PFSK-1 (cell line): ENCODE measurements around the gene THEM4.

Source experiments
- FOXP2 ChIP-seq: optimal IDR thresholded peaks from 2 replicates; pipeline ENCODE3; 2011; ENCODE audit warnings: borderline replicate concordance, control low read depth, inconsistent platforms; ENCODE audit not compliant: insufficient read depth; ENCODE audit errors: extremely low read length, extremely low read depth
- POLR2AphosphoS5 ChIP-seq: IDR thresholded peaks from 2 replicates; pipeline ENCODE4 v1.6.1; 2012; ENCODE audit warnings: low read depth, mild to moderate bottlenecking, control low read depth, low read length, moderate library complexity
- REST ChIP-seq, 2 experiments: IDR thresholded peaks; 2 replicates each; pipeline versions ENCODE4 v1.6.1 to v1.8.0; 2011 to 2012; ENCODE audit warnings: low read depth in 2 of 2, low read length in 2 of 2, control low read depth in 1 of 2, inconsistent platforms in 1 of 2, mild to moderate bottlenecking in 1 of 2, moderate library complexity in 1 of 2; ENCODE audit not compliant: insufficient read depth in 1 of 2
- SIN3A ChIP-seq: IDR thresholded peaks from 2 replicates; pipeline ENCODE4 v1.6.1; 2012; ENCODE audit warnings: mild to moderate bottlenecking, low read length, moderate library complexity, borderline replicate concordance; ENCODE audit not compliant: insufficient read depth
- TAF1 ChIP-seq: IDR thresholded peaks from 2 replicates; pipeline ENCODE4 v1.6.1; 2012; ENCODE audit warnings: low read length, control low read depth, borderline replicate concordance; ENCODE audit not compliant: insufficient read depth

The THEM4 gene

DNA sequence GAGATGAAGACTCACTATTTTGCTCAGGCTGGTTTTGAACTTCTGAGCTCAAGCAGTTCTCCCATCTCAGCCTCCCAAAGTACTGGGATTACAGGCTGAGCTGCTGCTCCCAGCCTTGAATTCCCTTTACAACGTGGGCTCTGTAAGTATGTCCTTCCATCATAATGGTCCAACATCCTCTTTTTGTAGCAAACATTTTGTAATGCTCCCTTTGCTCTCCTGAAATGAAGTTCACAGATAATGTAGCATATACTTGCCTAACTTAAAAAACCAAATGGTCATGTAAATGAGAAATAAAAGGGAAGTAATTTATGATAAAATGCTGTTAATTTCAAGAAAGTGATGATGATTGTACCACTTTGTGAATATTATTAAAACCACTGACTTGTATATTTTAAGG is 30.5 kb upstream of the THEM4 start:
- no peak for TF ChIP-seq SIN3A
- no peak for TF ChIP-seq TAF1
- no peak for TF ChIP-seq POLR2AphosphoS5
- TF ChIP-seq FOXP2: no peak
- no peak for TF ChIP-seq REST (IDR thresholded peaks at IDR 0.05; ENCODE audit: insufficient read depth in 1 of 2, low read depth in 2 of 2, low read length in 2 of 2)

DNA sequence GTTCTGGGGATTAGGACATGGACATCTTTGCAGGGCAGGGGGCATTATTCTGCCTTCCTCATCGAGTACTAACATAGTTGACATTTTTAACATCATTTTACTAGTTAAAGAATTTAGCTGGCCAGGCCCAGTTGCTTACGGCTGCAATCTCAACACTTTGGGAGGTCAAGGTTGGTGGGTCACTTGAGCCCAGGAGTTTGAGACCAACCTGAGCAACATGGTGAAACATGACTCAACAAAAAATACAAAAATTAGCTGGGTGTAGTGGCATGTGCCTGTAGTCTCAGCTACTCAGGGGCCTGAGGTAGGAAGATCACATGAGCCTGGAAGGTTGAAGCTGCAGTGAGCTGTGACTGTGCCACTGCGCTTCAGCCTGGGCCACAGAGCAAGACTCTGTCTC is 29.8 kb upstream of the THEM4 start:
- no peak for TF ChIP-seq SIN3A
- TF ChIP-seq REST (IDR thresholded peaks at IDR 0.05; ENCODE audit: insufficient read depth in 1 of 2, low read depth in 2 of 2, low read length in 2 of 2): no peak
- no peak for TF ChIP-seq FOXP2
- TF ChIP-seq POLR2AphosphoS5: no peak
- TF ChIP-seq TAF1: no peak

DNA sequence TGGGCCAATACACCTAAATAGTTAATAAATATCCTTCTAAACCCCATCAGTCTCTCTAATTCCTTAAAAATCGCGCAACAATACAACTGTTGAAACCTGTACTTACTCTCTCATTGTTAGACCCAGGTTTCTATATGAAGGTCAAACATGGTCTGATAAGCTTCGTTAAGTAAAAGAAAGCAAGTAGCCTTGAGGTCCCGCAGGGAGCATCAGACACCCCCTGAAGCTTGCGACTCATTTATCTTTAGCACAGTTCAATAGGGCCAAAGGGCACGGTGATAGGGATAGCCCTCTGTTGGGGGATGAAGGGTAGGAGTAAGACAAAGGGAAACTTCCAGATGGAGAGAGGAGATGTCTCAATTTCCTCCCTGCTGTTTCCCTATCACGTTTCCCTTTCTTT is 27.3 kb upstream of the THEM4 start:
- TF ChIP-seq FOXP2: no peak
- no peak for TF ChIP-seq REST (IDR thresholded peaks at IDR 0.05; ENCODE audit: insufficient read depth in 1 of 2, low read depth in 2 of 2, low read length in 2 of 2)
- no peak for TF ChIP-seq POLR2AphosphoS5
- no peak for TF ChIP-seq SIN3A
- TF ChIP-seq TAF1: no peak

DNA sequence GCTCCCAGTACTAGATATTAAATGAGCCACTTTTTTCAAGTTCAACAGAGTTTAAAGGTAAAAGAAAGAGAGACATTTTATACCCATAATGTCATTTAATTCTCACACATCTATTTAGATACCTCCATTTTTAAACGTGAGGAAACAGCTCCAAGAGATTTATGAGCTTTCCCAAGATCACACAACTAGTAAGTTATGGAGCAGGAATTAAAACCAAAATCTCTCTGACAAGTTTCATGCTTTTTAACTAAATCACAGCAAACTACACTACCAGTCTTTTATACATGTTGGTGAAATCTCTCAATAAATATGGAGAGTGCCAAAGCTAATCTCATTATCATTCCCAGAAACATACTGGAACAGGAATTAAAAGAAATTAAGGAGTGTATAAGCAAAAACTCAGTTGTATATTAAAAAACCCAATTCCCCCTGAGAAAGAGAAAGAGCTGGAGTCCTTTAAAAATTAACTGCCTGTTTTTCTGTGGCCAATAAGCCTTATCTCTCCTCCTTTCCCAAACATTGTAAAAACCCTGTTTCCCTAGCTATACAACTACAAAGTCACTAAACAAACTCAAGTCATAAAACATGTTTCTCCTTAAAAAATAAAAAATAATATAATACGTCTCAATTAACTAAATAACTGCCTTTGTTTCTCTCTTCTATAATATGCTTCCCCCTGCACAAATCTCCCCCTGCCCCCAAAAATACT is 26.7 kb upstream of the THEM4 start:
- TF ChIP-seq FOXP2 (no peak), TAF1 (no peak), POLR2AphosphoS5 (no peak), REST (IDR thresholded peaks at IDR 0.05; ENCODE audit: insufficient read depth in 1 of 2, low read depth in 2 of 2, low read length in 2 of 2) (no peak), SIN3A (no peak)

DNA sequence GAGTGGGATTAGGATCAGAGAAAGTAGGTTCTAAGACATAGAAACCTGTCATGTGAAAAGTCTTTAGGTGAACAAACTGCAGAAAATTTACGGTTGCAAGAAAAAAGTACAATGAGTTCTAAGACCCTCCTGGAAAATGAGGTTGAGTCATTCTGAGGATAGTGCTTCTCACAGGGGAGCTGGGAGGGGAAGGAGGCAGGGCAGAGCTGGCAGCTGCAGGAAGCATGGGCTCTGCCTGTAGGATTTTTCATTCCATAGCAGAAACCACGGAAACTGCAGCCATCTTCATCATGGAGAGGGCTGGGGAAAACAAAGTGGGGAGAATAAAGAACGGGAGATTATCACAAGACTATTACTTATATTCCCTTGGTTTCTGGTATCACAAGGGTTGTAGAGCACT is 25.8 kb upstream of the THEM4 start:
- TF ChIP-seq TAF1: no peak
